ENCODE results near the gene CLDN17.

Gene CLDN17

DNA sequence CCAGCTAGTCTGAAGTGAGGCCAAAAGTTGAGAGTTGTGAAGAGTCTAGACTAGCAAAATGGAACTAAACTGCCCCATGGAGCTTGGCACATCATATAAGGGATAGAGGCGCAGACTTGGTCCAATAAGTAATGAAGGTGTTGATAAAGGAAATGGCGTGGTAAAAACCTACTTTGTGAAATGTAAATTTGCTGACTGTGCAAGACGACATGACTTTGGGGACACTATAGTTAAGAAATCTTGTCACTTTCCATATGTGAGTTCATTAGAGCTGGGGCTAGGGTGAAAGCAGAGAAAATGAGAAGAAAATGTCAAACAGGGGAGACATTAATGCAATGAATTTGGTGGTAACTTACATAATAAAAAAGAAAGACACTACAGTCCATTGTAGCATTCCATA is 50.1 kb downstream of the CLDN17 start:
- DNase-seq, result no peak
